ENCODE results near the gene CDC45.

CDC45 gene

DNA sequence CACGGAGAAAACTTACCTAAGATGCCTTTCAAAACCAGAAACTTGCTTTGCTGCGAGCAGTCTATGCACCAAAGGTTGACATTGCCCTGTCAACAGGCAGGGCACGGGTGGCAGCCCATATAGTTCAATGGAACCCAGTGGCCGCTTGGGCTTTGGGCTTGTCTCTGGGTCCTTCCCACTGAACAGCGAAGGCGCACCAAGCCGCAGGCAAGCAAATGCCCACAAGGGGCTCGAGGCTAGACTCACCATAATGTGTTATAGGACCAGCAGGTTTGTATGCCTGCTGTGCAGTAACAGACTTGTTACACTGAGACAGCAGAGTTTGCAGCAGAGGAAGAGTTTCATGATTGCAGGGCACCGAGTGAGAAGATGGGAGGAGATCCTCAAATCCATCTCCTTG, 24.1 kb downstream of the CDC45 start (continued):
- TF ChIP-seq, protein P1, sequence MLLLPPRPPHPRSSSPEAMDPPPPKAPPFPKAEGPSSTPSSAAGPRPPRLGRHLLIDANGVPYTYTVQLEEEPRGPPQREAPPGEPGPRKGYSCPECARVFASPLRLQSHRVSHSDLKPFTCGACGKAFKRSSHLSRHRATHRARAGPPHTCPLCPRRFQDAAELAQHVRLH (tag by site-specific recombination; IDR thresholded peaks at IDR 0.05), result no peak
- no peak for TF ChIP-seq ZNF473 (tag by site-specific recombination; IDR thresholded peaks at IDR 0.05)
- no peak for TF ChIP-seq ZNF660 (tag by site-specific recombination; IDR thresholded peaks at IDR 0.05)
- TF ChIP-seq, protein P2, sequence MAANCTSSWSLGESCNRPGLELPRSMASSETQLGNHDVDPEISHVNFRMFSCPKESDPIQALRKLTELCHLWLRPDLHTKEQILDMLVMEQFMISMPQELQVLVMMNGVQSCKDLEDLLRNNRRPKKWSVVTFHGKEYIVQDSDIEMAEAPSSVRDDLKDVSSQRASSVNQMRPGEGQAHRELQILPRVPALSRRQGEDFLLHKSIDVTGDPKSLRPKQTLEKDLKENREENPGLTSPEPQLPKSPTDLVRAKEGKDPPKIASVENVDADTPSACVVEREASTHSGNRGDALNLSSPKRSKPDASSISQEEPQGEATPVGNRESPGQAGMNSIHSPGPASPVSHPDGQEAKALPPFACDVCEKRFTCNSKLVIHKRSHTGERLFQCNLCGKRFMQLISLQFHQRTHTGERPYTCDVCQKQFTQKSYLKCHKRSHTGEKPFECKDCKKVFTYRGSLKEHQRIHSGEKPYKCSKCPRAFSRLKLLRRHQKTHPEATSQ (tag by site-specific recombination; IDR thresholded peaks at IDR 0.05), result no peak
- TF ChIP-seq REPIN1 (tag by site-specific recombination; IDR thresholded peaks at IDR 0.05; ENCODE audit: low read depth), result no peak

DNA sequence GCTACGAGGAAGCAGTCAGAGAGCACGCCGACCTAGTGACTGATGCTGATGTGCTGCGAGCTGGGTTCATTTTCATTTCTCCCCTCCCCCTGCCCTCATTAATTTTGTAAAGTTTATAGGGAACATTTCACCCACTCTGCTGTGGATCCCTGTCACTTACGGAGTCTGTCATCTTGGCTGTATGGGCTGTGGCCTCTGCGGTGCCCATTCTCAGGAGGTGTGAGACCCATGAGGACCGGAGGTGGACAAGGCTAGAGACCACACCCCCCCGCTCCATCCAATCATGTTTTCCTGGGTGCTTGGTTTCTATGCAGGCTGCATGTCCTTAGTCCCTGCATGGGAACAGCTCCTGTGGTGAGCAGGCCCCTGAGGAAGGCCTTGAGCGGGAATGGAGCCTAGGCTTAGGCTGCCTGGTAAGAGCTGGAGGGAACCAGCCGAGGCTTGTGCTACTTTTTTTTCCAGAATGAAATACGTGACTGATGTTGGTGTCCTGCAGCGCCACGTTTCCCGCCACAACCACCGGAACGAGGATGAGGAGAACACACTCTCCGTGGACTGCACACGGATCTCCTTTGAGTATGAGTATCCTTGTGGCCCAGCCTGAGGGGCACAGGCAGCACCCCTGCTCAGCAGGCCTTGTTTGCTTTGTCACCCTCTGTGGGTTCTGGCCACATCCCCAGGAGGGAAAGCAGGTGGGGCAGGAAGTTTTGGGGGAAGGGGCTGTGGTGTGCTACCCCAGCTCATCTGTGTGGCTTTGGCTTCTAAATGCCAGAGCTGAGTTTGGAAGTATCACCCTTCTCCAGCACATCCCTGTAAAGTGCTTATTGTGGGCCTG, 25.4 kb downstream of the CDC45 start:
- peaks cover 3 to 74% of the 10 kb centered on the region in 2 experiments; a peak in 1 of 3 replicates for H3K36me3 ChIP-seq (ENCODE audit: control insufficient read depth in 2 of 2, insufficient read depth in 1 of 2, low read length in 2 of 2)
- CTCF ChIA-PET, result interaction anchor here (1.2 kb wide), 2 partner anchors 125 to 127 kb away, joined by 3 to 4 read pairs; no protein-coding TSS in a partner anchor

More for the DNA sequence above, 25.4 kb downstream of the CDC45 start:
- Histone ChIP-seq H3K4me3 (ENCODE audit: low read depth, low read length) (no peak overlapping the region), H3K9me3 (ENCODE audit: control insufficient read depth, insufficient read depth, low read depth, low read length) (no peaks in the 10 kb centered on the region), H3K27ac (ENCODE audit: extremely low read depth, low read depth, low read length) (no peak overlapping the region), H3K4me1 (ENCODE audit: control insufficient read depth, insufficient read depth, low read length) (no peaks in the 10 kb centered on the region)
- no peak for TF ChIP-seq ZNF292 (tag by site-specific recombination; IDR thresholded peaks at IDR 0.05; ENCODE audit: borderline replicate concordance, low read depth)
- TF ChIP-seq KLF8 (tag by site-specific recombination; IDR thresholded peaks at IDR 0.05), result no peak
- no peak for TF ChIP-seq HOXD13 (CRISPR knock-in tag; IDR thresholded peaks at IDR 0.05; ENCODE audit: borderline replicate concordance)
- no peak for TF ChIP-seq ZNF157 (tag by site-specific recombination; IDR thresholded peaks at IDR 0.05)
- TF ChIP-seq ZBTB21 (tag by site-specific recombination; IDR thresholded peaks at IDR 0.05), result no peak
- no peak for TF ChIP-seq ZFP41 (tag by site-specific recombination; IDR thresholded peaks at IDR 0.05; ENCODE audit: borderline replicate concordance)
- no peak for TF ChIP-seq ZNF138 (tag by site-specific recombination; IDR thresholded peaks at IDR 0.05; ENCODE audit: borderline replicate concordance)
- no peak for TF ChIP-seq YY2 (tag by site-specific recombination; IDR thresholded peaks at IDR 0.05)
- TF ChIP-seq, protein P3, sequence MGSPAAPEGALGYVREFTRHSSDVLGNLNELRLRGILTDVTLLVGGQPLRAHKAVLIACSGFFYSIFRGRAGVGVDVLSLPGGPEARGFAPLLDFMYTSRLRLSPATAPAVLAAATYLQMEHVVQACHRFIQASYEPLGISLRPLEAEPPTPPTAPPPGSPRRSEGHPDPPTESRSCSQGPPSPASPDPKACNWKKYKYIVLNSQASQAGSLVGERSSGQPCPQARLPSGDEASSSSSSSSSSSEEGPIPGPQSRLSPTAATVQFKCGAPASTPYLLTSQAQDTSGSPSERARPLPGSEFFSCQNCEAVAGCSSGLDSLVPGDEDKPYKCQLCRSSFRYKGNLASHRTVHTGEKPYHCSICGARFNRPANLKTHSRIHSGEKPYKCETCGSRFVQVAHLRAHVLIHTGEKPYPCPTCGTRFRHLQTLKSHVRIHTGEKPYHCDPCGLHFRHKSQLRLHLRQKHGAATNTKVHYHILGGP (tag by site-specific recombination; IDR thresholded peaks at IDR 0.05), result no peak
- TF ChIP-seq, protein P4, sequence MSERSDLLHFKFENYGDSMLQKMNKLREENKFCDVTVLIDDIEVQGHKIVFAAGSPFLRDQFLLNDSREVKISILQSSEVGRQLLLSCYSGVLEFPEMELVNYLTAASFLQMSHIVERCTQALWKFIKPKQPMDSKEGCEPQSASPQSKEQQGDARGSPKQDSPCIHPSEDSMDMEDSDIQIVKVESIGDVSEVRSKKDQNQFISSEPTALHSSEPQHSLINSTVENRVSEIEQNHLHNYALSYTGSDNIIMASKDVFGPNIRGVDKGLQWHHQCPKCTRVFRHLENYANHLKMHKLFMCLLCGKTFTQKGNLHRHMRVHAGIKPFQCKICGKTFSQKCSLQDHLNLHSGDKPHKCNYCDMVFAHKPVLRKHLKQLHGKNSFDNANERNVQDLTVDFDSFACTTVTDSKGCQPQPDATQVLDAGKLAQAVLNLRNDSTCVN (tag by site-specific recombination; optimal IDR thresholded peaks at IDR 0.05), result no peak
- no peak for TF ChIP-seq ZBTB1 (tag by site-specific recombination; IDR thresholded peaks at IDR 0.05)
- no peak for TF ChIP-seq ZSCAN16 (tag by site-specific recombination; IDR thresholded peaks at IDR 0.05)
- TF ChIP-seq KLF10 (tag by site-specific recombination; IDR thresholded peaks at IDR 0.05), result no peak
- no peak for TF ChIP-seq ZNF621 (tag by site-specific recombination; IDR thresholded peaks at IDR 0.05)
- TF ChIP-seq, protein P5, sequence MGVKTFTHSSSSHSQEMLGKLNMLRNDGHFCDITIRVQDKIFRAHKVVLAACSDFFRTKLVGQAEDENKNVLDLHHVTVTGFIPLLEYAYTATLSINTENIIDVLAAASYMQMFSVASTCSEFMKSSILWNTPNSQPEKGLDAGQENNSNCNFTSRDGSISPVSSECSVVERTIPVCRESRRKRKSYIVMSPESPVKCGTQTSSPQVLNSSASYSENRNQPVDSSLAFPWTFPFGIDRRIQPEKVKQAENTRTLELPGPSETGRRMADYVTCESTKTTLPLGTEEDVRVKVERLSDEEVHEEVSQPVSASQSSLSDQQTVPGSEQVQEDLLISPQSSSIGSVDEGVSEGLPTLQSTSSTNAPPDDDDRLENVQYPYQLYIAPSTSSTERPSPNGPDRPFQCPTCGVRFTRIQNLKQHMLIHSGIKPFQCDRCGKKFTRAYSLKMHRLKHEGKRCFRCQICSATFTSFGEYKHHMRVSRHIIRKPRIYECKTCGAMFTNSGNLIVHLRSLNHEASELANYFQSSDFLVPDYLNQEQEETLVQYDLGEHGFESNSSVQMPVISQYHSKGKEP (tag by site-specific recombination; IDR thresholded peaks at IDR 0.05), result no peak
- TF ChIP-seq ZBTB7A (tag by site-specific recombination; IDR thresholded peaks at IDR 0.05; ENCODE audit: low read depth), result no peak
- TF ChIP-seq, protein P6, sequence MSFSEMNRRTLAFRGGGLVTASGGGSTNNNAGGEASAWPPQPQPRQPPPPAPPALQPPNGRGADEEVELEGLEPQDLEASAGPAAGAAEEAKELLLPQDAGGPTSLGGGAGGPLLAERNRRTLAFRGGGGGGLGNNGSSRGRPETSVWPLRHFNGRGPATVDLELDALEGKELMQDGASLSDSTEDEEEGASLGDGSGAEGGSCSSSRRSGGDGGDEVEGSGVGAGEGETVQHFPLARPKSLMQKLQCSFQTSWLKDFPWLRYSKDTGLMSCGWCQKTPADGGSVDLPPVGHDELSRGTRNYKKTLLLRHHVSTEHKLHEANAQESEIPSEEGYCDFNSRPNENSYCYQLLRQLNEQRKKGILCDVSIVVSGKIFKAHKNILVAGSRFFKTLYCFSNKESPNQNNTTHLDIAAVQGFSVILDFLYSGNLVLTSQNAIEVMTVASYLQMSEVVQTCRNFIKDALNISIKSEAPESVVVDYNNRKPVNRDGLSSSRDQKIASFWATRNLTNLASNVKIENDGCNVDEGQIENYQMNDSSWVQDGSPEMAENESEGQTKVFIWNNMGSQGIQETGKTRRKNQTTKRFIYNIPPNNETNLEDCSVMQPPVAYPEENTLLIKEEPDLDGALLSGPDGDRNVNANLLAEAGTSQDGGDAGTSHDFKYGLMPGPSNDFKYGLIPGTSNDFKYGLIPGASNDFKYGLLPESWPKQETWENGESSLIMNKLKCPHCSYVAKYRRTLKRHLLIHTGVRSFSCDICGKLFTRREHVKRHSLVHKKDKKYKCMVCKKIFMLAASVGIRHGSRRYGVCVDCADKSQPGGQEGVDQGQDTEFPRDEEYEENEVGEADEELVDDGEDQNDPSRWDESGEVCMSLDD (tag by site-specific recombination; IDR thresholded peaks at IDR 0.05), result no peak
- TF ChIP-seq ZNF10 (tag by site-specific recombination; IDR thresholded peaks at IDR 0.05), result no peak
- TF ChIP-seq, protein P7, sequence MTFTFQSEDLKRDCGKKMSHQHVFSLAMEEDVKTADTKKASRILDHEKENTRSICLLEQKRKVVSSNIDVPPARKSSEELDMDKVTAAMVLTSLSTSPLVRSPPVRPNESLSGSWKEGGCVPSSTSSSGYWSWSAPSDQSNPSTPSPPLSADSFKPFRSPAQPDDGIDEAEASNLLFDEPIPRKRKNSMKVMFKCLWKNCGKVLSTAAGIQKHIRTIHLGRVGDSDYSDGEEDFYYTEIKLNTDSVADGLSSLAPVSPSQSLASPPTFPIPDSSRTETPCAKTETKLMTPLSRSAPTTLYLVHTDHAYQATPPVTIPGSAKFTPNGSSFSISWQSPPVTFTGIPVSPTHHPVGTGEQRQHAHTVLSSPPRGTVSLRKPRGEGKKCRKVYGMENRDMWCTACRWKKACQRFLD (tag by site-specific recombination; IDR thresholded peaks at IDR 0.05), result no peak
- POLR2A ChIA-PET, result no interaction called here

Measured in HEK293 (cell line).